Neural cell (in vitro differentiated cells): ENCODE results near the gene FAXDC2. TPM values are rescaled to one million over a fixed set of nuclear protein-coding genes. Genes with fewer than 3 reads are reported as not detected.

Experiments
- H2AFZ ChIP-seq: fragments of 200-600, 300-800 bp; sonication (generic), shearing (Covaris generic); 2 replicates; pipeline ENCODE4 v1.6.0; 2014; ENCODE audit warnings: low read depth, mild to moderate bottlenecking, antibody characterized with exemption, low read length, moderate library complexity
- H3F3A ChIP-seq: fragments of 200-600 bp; shearing (Covaris generic); 2 replicates; pipeline ENCODE4 v1.6.1; 2016; ENCODE audit warnings: mild to moderate bottlenecking, moderate library complexity, mixed read lengths, antibody characterized with exemption, low read length; ENCODE audit not compliant: insufficient read depth, poor library complexity, severe bottlenecking
- H3K27ac ChIP-seq: fragments of 200-600, 300-800 bp; sonication (generic), shearing (Covaris generic); 2 replicates; pipeline ENCODE4 v1.5.1; 2014; ENCODE audit warnings: mild to moderate bottlenecking, low read length, moderate library complexity
- H3K27me3 ChIP-seq: fragments of 300-800, 200-600 bp; sonication (generic), shearing (Covaris generic); 2 replicates; pipeline ENCODE4 v1.6.0; 2014; ENCODE audit warnings: mild to moderate bottlenecking, low read depth, low read length, moderate library complexity; ENCODE audit not compliant: insufficient read depth
- H3K36me3 ChIP-seq: fragments of 300-800, 200-600 bp; sonication (generic), shearing (Covaris generic); 2 replicates; pipeline ENCODE4 v1.5.1; 2014; ENCODE audit warnings: mild to moderate bottlenecking, antibody characterized with exemption, low read length, moderate library complexity; ENCODE audit not compliant: insufficient read depth
- H3K4me2 ChIP-seq: fragments of 300-800, 200-600 bp; sonication (generic), shearing (Covaris generic); 2 replicates; pipeline ENCODE4 v1.6.0; 2014; ENCODE audit warnings: mild to moderate bottlenecking, low read length
- H3K4me3 ChIP-seq: fragments of 300-800, 200-600 bp; sonication (generic), shearing (Covaris generic); 2 replicates; pipeline ENCODE4 v1.5.1; 2014; ENCODE audit warnings: mild to moderate bottlenecking, low read length, moderate library complexity
- H3K79me2 ChIP-seq: fragments of 200-600 bp; shearing (Covaris generic); replicated peaks from 2 replicates; pipeline ENCODE4 v1.6.0; 2014; ENCODE audit warnings: mild to moderate bottlenecking, low read length, moderate library complexity; ENCODE audit not compliant: insufficient read depth
- H3K9ac ChIP-seq: fragments of 300-800, 200-600 bp; sonication (generic), shearing (Covaris generic); 2 replicates; pipeline ENCODE4 v1.6.1; 2016; ENCODE audit warnings: mild to moderate bottlenecking, low read length, mixed read lengths
- H3K9me2 ChIP-seq: fragments of 200-600 bp; shearing (Covaris generic); 2 replicates; pipeline ENCODE4 v1.6.1; 2016; ENCODE audit warnings: mild to moderate bottlenecking, low read length, mixed read lengths; ENCODE audit not compliant: insufficient read depth
- H3K9me3 ChIP-seq: fragments of 200-600, 300-800 bp; sonication (generic), shearing (Covaris generic); 2 replicates; pipeline ENCODE4 v1.6.1; 2016; ENCODE audit warnings: mild to moderate bottlenecking, mixed run types, low read length, moderate library complexity, mixed read lengths
- H4K20me1 ChIP-seq: fragments of 200-600 bp; shearing (Covaris generic); 2 replicates; pipeline ENCODE4 v1.6.1; 2016; ENCODE audit warnings: mild to moderate bottlenecking, mixed run types; ENCODE audit not compliant: insufficient read depth
- EP300 ChIP-seq: fragments of 450-650 bp; conservative IDR thresholded peaks from 2 replicates; pipeline ENCODE4 v1.6.1; 2014; ENCODE audit warnings: antibody characterized with exemption, mild to moderate bottlenecking, moderate library complexity; ENCODE audit not compliant: poor library complexity, severe bottlenecking
- EZH2 ChIP-seq: fragments of 200-600, 300-800 bp; shearing (Covaris generic), sonication (generic); IDR thresholded peaks from 2 replicates; pipeline ENCODE4 v1.6.1; 2014; ENCODE audit warnings: antibody characterized with exemption, low read length, borderline replicate concordance, mild to moderate bottlenecking; ENCODE audit not compliant: insufficient read depth, poor library complexity, severe bottlenecking
- MXI1 ChIP-seq: fragments of 450-650 bp; conservative IDR thresholded peaks from 2 replicates; pipeline ENCODE4 v1.6.1; 2014; ENCODE audit warnings: antibody characterized with exemption, mild to moderate bottlenecking; ENCODE audit not compliant: poor library complexity, severe bottlenecking
- POLR2AphosphoS5 ChIP-seq: IDR thresholded peaks from 2 replicates; pipeline ENCODE4 v1.6.1; 2012
- RAD21 ChIP-seq: fragments of 450-650 bp; conservative IDR thresholded peaks from 2 replicates; pipeline ENCODE4 v1.6.1; 2014; ENCODE audit warnings: antibody characterized with exemption, mild to moderate bottlenecking, moderate library complexity
- SMC3 ChIP-seq: fragments of 450-650 bp; conservative IDR thresholded peaks from 2 replicates; pipeline ENCODE4 v1.6.1; 2014; ENCODE audit warnings: antibody characterized with exemption, mild to moderate bottlenecking, moderate library complexity; ENCODE audit not compliant: poor library complexity
- TAF1 ChIP-seq: IDR thresholded peaks from 2 replicates; pipeline ENCODE4 v1.6.1; 2012; ENCODE audit warnings: low read depth
- polyA plus RNA-seq: library from polyadenylated mRNA; depleted of rRNA; stranded (reverse); fragments of >200 nt; gene quantifications from 2 replicates; pipeline ENCODE4 v1.2.3, GENCODE V29; 2014
- TF ChIP-seq, protein P1 (sequence below): IDR thresholded peaks from 2 replicates; pipeline ENCODE4 v1.6.1; 2012; ENCODE audit warnings: borderline replicate concordance
- TF ChIP-seq, protein P2 (sequence below): fragments of 450-650 bp; IDR thresholded peaks from 2 replicates; pipeline ENCODE4 v1.5.1; 2014; ENCODE audit warnings: antibody characterized with exemption, mild to moderate bottlenecking, moderate library complexity; ENCODE audit not compliant: poor library complexity, severe bottlenecking

The FAXDC2 gene
- polyA plus RNA-seq, 1 donor from 2014 or later = 0.12 TPM

DNA sequence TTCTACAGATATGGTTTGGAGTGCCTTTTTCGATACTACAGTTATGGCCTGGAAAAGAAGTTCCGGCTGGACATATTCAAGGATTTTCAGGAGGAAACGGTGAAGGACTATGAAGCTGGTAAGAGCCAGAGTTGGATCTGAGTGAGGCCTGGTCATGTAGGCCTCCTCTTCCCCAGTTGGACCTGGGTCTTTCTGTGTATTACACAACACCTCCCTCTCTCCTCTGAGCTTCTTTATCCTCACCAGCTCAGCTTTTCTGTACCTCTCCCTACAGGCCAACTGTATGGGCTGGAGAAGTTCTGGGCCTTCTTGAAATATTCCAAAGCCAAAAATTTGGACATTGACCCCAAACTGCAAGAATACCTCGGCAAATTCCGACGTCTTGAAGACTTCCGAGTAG is 39.2 kb downstream of the FAXDC2 start:
- H3K36me3 ChIP-seq = peaks cover 6% of the 10 kb centered on the region
- no peak overlapping the region for H3K4me2 ChIP-seq
- no peak overlapping the region for H3K9ac ChIP-seq
- H3K79me2 ChIP-seq = no peaks in the 10 kb centered on the region
- no peaks in the 10 kb centered on the region for H3K9me2 ChIP-seq
- H3F3A ChIP-seq = no peaks in the 10 kb centered on the region
- TF ChIP-seq EP300 (no peak), POLR2AphosphoS5 (no peak), TAF1 (no peak), EZH2 (no peak), MXI1 (no peak), SMC3 (no peak), RAD21 (no peak)
- TF ChIP-seq, protein P1, sequence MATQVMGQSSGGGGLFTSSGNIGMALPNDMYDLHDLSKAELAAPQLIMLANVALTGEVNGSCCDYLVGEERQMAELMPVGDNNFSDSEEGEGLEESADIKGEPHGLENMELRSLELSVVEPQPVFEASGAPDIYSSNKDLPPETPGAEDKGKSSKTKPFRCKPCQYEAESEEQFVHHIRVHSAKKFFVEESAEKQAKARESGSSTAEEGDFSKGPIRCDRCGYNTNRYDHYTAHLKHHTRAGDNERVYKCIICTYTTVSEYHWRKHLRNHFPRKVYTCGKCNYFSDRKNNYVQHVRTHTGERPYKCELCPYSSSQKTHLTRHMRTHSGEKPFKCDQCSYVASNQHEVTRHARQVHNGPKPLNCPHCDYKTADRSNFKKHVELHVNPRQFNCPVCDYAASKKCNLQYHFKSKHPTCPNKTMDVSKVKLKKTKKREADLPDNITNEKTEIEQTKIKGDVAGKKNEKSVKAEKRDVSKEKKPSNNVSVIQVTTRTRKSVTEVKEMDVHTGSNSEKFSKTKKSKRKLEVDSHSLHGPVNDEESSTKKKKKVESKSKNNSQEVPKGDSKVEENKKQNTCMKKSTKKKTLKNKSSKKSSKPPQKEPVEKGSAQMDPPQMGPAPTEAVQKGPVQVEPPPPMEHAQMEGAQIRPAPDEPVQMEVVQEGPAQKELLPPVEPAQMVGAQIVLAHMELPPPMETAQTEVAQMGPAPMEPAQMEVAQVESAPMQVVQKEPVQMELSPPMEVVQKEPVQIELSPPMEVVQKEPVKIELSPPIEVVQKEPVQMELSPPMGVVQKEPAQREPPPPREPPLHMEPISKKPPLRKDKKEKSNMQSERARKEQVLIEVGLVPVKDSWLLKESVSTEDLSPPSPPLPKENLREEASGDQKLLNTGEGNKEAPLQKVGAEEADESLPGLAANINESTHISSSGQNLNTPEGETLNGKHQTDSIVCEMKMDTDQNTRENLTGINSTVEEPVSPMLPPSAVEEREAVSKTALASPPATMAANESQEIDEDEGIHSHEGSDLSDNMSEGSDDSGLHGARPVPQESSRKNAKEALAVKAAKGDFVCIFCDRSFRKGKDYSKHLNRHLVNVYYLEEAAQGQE = no peak
- TF ChIP-seq, protein P2, sequence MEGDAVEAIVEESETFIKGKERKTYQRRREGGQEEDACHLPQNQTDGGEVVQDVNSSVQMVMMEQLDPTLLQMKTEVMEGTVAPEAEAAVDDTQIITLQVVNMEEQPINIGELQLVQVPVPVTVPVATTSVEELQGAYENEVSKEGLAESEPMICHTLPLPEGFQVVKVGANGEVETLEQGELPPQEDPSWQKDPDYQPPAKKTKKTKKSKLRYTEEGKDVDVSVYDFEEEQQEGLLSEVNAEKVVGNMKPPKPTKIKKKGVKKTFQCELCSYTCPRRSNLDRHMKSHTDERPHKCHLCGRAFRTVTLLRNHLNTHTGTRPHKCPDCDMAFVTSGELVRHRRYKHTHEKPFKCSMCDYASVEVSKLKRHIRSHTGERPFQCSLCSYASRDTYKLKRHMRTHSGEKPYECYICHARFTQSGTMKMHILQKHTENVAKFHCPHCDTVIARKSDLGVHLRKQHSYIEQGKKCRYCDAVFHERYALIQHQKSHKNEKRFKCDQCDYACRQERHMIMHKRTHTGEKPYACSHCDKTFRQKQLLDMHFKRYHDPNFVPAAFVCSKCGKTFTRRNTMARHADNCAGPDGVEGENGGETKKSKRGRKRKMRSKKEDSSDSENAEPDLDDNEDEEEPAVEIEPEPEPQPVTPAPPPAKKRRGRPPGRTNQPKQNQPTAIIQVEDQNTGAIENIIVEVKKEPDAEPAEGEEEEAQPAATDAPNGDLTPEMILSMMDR = no peak
- H2AFZ ChIP-seq = no peak overlapping the region
- no peaks in the 10 kb centered on the region for H3K27me3 ChIP-seq
- H3K27ac ChIP-seq = no peak overlapping the region
- no peaks in the 10 kb centered on the region for H4K20me1 ChIP-seq
- H3K9me3 ChIP-seq = no peaks in the 10 kb centered on the region
- H3K4me3 ChIP-seq = no peak overlapping the region

- H3K36me3 ChIP-seq = peaks cover 10% of the 10 kb centered on the region
- no peaks in the 10 kb centered on the region for H3K9me2 ChIP-seq
- no peaks in the 10 kb centered on the region for H3K79me2 ChIP-seq
- H3K9me3 ChIP-seq = no peaks in the 10 kb centered on the region
- H3K4me2 ChIP-seq = no peak overlapping the region
- H3K4me3 ChIP-seq = no peak overlapping the region
- no peak overlapping the region for H3K27ac ChIP-seq
- TF ChIP-seq POLR2AphosphoS5 = no peak
- TF ChIP-seq, protein P2 = no peak
- TF ChIP-seq SMC3 = no peak
- TF ChIP-seq, protein P1 = no peak
- no peak for TF ChIP-seq RAD21
- TF ChIP-seq MXI1 = no peak
- TF ChIP-seq EP300 = no peak
- TF ChIP-seq EZH2 = no peak
- no peak for TF ChIP-seq TAF1
- no peak overlapping the region for H2AFZ ChIP-seq
- no peaks in the 10 kb centered on the region for H4K20me1 ChIP-seq
- H3K27me3 ChIP-seq = no peaks in the 10 kb centered on the region
- H3F3A ChIP-seq = no peaks in the 10 kb centered on the region
- no peak overlapping the region for H3K9ac ChIP-seq
Measured at GRCh38 chr5:154806176-154806575, 44.2 kb downstream of the FAXDC2 start.
